Cerebellar nuclear complex (tissue), 1 donor: Measurements from ENCODE around the gene MTUS2.
"Not testable (repeated sequence)": the region's sequence is repeated elsewhere in the genome, so short reads cannot be mapped to it uniquely, and the experiment has no call there.

ENCODE experiments used
- DNase-seq, 2 experiments: peaks; one replicate each; lab custom pipeline; 2025; lab: John Stamatoyannopoulos, UW

The MTUS2 gene

DNA sequence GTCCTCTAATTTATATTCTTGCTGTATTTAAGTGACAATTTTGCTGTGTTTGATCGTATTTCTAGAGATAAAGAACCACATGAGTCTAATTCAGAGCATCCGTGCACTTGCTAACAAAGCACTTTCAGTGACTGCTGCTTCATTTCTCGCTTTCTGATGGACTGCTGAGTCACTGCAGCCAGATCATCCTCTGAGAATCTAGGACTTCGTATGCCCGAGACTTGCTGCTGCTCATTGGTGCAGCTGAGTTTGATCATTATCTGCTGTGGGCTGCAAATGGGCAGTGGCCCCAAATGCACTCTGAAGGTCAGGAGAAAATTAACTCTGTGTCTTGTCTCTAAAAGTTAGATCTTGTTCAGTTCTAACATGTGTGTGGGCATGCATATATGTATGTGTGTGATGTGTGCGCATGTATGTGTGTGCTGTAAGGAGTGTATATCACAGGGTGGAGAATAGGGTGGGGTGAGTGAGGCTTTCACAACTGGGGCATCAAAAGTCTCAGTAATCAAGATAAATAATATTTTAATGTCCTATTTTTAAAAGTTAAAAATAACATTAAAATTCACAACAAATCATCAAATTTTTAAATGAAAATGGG lies 342.6 kb downstream of the MTUS2 start:
- no peak for DNase-seq

DNA sequence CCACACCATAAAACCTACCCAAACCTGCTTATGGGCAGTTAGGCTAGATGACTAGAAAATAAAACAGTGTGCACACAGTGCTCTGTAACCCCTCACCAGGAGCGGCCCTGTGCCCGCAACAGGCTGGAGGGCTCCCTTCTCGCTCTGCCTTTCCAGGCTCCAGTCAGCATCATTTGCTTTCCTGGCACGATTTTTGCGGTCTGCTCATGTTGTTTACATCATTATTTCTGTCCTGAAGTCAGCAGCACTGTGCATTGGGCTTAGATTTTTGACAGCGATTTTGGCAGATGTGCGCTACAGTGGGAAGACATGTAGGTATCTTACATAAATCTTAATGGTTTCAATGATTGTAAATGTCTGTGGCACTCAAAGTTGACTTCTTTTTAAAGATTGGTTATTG lies 344.0 kb downstream of the MTUS2 start:
- DNase-seq: no peak

DNA sequence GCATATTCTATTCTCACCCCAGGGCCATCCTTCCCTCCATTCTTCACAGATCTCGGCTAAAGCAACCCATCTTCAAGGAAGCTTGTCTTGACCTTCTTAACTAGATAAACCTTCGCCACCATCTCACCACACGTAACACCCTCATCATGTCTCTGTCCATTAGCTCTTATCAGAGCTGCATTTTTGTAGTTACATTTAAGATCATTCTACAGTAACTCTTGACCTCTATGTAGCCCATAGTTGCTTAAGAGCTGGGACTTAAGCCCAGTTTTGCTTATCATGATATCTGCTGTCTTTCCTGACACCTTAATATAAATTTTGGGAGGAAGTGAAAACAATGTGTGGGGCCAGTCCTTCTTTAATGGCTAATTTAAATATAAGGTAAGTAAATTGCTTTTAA lies 345.1 kb downstream of the MTUS2 start:
- DNase-seq: no peak

DNA sequence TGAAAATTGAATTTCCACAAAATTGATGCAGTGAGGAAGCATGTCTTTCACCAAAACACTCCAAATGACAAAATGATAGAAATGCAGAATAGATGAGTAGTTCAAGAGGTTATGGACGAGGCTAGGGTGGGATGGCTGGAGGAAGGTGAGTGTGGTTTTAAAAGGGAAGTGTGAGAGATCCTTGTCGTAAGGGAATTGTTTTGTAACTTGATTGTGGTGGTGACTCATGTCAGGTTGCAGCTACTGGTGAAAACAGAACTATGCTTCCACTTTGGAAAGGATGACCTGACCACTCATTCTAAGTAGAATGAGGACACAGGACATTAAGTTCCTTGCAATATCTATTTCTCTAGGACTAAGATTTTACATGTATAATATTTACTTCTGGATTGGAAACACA lies 345.7 kb downstream of the MTUS2 start:
- DNase-seq: no peak

DNA sequence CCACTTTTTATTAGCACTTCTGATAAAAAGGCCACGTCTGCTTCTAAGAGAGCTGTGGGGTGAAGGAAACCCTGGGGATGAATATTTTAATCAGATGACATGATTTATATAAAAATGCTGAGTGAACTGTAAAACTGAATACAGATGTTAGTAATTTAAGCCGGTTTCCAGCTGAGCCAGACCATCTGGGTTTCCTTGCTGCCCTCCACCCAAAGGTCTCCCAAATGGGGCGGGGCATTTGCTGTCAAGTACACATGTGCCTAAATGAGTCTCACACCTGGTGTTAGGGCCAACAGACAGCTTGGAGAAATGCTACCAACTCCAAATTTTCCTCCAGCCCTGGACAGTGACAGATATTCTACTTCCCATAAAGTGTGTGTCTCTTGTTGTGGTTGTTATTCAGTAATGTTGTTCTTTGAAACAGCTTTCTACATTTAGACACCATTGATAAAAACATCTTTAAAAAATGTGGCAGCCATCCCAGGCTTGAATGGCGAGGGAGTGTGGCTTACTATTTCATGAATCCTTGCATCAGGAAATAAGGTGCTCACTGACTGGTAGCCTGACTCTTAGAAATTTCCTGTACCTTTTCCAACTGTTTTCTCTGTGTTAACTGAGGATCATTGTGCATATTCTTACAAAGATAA lies 350.4 kb downstream of the MTUS2 start:
- DNase-seq: no peak

DNA sequence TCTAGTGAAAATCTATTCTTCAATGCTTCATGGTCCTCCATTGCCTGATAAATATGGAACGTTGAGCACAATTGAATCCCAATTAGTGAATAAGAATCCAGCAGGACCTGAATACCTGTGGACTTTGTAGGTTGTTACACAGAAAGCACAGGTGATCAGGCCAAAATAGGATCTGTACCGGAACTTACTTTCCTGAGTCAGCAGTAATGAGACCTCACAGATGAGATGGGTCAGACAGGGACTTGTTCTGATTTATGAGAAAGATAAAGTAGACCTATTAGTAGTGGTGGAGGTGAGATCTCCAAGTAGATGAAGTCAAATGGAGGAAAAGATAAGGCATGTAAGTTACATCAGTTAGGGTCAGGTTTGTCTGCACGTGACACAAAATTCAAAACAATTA lies 351.1 kb downstream of the MTUS2 start:
- DNase-seq: no peak

DNA sequence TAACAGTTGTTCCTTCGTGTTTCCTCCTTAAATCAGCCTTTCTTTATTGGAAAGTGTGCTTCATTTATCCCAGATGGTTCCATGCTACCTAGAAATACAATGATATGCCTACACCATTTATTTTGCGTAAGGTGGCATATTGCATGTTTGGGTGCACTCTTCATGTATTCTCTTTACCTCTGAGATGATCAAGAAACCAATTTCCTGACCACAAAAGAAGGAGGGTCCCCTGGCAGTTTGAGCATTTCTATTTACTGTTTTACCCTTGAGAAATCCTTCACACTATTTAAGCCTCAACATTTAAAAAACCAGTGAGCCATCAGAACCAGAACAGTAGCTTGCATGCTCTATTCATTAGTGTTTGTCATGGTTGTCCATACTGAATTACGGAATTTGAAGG lies 354.0 kb downstream of the MTUS2 start:
- no peak for DNase-seq

DNA sequence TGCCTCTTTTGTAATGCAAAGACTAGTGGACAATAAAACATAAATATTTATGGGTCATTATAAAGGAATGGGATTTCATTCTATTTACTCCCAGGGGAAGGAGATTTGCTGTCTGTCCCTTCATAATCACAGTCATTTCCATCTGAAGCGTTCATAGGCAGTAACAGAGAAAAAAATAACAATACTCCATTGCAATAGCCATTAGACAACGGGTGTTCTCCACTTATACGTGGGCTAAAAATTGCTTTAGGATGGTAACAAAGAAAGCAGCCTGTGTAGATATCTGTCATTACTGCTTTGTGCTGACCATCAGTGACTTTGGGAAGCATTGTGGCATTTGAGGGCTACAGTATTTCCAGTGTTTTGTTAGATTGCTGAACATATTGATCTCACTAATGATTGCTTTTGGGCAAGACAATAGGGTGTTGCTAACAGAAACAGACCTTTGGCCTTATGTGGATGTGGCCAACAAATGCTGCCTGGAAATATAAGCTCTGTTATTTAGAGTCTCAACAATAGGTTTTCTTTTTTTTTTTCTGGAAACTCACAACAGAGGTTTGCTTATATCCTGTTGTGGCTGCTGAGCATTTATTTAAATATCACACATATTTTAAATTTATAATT lies 355.2 kb downstream of the MTUS2 start:
- no peak for DNase-seq

DNA sequence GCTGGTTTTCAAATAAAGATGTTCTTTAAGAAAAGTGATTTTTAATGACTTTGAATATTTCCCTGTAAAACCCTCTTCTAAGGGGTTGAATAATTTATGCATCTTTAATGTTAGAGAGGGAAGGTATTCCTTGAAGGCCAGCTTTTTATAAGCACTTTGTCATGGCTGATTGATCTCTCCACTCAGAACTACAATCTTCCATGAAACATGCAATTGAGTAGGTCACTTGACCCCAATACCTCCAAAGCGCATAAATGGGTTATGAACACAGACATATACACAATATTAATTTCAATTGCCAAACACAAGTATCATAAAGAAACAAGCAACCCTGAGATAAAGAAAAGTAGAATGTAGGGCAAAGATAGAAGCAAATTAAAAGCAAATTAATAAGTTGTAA lies 359.9 kb downstream of the MTUS2 start:
- DNase-seq: no peak

DNA sequence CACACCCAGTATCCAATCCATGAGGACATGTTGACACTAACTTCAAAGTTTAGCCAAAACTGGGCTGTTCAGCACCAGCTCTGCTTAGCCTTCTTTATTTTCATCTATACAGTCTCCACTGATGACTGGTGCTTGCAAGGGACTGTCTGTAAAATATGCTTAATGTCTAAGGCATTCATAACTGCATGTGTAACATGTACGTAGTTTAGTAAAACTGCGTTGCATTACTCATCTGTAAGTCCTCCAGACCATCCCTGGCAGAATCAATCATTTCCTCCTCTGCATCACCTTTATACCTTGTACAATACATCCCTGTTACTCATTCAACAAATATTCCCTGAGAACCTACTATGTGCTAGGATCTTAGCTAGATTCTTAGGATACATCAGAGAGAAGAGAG lies 362.1 kb downstream of the MTUS2 start:
- DNase-seq: no peak

DNA sequence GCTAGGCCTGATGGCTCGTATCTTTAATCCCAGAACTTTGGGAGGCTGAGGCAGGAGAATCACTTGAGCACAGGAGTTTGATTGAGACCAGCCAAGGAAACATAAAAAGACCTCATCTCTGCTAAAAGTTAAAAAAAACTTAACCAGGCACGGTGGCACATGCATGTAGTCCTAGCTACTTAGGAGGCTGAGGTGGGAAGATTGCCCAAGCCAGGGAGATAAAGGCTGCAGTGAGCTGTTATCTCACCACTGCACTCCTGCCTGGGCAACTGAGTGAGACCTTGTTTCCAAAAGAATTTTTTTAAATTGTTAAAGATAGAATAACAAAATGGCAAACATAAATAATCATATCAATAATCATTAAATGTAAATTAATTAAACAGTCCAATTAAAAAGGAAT lies 365.8 kb downstream of the MTUS2 start:
- no peak for DNase-seq

DNA sequence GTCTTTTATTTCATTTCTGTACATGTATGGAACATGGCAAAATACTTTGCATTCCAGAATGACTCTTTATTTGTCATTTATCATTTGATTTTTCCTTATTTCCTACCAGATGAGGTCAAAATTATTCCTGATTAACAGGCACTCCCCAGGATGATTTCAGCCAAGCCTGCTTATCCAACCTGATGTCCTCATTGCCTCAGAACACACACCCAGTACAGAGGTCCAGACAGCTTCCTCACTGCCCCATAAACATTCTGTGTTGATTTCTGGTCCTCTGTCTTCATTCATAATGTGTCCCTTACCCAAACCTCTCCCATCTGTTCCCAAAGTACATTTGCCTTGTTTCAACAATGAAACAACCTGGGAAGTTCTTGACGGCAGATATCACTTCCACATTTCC lies 367.4 kb downstream of the MTUS2 start:
- no peak for DNase-seq

DNA sequence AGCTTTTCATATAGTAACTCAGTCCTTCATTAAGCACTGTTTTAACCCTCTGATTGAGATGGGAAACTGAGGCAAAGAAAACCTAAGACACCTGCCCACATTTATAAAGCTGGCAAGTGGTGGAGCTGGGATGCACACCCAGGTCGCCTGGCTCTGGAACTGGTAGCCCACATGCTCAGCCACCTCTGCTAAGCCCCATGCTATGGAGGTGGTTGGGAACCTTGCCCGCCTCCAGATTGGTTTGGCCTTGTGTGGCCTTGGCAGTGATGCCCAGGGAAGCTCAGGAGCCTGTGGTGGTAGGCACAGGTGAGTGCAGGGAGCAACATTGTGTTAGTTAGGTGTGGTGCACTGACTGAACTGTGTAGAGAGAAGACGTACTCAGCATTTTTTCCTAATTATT lies 370.2 kb downstream of the MTUS2 start:
- DNase-seq: no peak

DNA sequence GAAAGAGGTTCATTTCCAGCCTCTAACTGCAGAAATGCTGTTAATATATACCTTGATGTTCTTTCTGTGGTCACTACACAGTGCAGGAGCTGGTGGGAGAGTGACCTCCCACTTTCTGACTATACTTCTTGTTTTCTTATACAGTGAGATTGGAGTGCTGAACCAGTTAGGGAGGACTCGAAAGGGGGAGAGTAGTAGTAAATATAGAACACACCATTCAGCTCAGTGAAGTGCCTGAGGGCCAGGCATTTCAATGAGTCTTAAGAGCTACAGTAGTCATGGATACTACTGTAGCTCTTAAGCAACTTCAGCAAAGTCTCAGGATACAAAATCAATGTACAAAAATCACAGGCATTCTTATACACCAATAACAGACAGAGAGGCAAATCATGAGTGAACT lies 372.9 kb downstream of the MTUS2 start:
- DNase-seq: no peak

DNA sequence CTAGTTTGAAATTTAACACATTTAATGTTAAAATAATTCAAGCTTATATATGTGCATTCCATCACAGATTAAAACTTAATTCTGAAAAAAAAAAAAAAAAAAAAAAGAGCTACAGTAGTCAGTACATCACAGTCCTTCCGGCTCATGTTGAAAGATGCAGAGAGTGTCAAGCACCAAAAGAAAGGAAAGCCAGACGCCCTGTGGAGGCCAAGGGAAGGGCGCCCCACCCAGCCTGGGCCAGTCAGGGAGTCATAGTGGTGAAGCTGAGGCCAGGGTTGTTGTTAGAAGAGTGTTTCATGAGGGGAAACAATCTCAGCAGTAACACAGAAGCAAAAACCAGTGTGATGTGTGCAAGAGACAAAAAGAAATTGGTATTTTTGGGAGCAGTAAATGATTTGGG lies 375.3 kb downstream of the MTUS2 start:
- DNase-seq: no peak

DNA sequence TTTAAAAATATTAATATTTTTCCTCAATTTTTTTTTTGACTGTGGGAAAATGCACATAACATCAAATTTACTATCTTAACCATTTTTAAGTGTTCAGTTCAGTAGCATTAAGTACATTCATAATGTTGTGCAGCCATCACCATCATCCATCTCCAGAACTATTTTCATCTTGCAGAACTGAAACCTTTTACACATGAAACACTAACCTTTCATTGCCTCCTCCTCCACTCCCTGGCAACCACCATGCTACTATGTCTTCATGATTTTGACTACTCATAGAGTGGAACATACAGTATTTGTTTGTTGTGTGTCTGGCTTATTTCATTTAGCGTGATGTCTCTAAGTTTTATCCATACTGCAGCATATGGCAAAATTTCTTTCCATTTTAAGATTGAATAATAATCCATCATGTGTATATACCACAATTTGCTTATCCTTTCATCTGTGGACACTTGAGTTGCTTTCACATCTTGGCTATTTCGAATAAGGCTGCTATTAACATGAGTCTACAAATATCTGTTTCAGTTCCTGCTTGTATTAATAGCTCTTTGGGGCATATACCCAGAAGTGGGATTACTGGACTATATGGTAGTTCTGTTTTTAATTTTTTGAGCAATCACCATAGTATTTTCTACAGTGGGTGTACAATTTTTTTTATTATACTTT lies 376.4 kb downstream of the MTUS2 start:
- no peak for DNase-seq

DNA sequence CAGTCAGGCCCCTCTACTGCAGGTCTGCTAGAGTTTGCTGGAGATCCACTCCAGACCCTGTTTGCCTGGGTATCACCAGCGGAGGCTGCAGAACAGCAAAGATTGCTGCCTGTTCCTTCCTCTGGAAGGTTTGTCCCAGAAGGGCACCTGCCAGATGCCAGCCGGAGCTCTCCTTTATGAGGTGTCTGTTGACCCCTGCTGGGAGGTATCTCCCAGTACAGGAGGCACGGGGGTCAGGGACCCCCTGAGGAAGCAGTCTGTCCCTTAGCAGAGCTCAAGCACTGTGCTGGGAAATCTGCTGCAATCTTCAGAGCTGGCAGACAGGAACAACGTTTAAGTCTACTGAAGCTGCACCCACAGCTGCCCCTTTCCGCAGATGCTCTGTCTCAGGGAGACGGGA lies 382.6 kb downstream of the MTUS2 start:
- DNase-seq: not testable (repeated sequence)

DNA sequence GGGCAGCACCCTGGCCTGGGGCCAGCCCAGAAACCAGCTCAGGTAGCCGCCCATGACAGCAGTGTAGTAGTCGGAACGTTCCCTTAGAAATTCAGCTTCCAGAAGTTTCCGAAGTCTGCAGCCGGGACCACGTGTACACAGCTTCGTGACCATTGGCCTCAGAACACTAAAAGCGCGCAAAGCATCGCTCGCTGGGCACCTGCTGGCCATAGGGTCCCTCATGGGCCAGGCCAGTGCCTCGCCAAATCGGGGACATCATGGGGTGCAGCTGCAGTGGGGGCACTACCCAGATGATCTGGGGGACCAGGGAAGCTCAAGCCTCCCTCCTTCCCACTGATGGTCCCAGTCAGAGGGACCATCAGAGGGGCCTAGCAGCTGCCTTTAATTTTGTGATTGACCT lies 384.5 kb downstream of the MTUS2 start:
- no peak for DNase-seq

DNA sequence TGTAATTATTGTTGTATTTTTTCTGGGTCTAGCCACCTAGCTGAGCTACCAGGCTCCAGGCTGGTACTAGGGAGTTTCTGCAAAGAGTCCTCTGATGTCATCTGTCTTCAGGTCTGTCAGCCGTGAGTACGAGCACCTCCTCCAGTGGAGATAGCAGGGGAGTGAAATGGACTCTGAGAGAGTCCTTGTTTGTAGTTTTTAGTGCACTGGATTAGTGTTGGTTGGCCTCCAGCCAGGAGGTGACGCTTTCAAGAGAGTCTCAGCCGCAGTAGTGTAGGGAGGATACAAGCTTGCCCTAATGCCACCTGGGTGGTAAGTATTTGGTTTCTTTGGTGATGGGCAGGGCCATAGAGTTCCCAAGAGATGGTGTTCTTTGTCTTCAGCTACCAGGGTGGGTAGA lies 390.5 kb downstream of the MTUS2 start:
- no peak for DNase-seq

DNA sequence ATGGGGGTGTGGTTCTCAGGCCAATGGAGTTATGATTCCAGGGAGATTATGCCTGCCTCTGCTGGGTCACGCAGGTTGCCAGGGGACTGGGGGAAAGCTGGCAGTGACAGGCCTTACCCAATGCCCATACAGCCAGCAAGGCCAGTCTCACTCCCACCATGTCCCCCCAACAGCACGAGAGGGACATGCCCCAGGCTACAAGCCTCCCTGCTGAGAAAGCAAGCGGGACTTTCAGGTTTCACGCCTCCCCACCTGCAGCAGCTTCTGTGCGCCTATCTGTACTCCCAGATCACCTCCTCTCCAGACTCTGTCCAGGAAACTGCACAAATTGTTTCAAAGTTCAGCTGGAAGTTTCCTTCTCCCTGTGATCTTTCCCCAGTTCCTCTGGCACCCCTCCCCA lies 391.0 kb downstream of the MTUS2 start:
- DNase-seq: not testable (repeated sequence)

DNA sequence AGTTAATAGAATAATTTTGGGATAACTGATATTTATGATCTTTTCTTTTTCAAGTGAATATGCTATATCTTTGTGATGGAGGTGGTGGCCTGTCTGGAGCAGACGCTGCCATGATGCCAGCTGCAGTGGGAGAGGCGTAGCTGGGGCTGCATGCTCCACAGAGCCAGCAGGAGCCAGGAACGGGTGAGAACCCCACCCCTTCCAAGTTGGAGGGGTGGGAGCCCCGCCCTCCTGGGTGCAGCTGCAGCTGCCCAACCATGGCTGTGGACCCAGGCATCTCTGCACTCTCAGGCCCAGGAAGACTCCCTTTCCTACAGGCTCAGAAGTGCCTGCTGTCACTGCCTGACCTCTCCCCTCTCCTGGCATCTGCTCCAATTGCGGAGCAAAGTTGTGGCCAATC lies 402.3 kb downstream of the MTUS2 start:
- no peak for DNase-seq

DNA sequence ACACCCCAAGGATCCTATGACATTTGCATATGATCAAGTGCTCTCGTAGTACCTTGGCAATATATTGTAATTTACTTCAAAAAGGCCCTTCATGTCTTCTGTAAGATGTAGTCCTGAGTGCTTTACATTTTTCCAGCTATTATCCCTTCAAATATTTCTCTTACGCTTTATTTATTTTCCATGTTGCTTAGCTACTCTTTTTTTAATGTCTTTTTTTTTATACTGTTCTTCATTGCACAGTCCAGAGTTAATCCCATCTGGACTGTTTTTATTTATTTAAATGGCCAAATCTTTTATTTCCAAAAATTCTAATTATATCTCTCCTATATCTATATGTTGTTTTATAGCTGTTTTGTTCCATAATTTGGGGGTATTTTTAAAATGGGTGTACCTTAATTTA lies 404.1 kb downstream of the MTUS2 start:
- no peak for DNase-seq

DNA sequence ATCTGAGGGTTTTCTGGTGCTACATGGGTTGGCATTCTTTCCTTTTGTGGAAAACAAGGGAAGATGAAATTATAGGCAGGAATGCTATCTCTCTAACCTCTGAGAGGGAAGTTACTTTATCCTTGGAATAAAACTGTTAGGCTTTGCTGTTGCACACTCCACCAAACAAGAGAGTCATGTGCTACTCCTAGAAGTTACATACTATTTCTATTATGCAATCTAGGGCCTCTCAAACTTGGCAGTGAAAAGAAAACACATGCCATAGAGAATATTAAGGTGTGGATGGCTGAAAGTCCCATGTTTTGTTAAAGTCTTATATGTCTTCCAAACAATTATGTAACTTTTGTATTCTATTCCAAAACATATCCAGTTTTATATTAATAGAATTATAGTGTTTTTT lies 407.4 kb downstream of the MTUS2 start:
- no peak for DNase-seq
